HPDE6-E6E7 (cell line): Measurements from ENCODE around the gene SLC25A1.

ENCODE experiments used
- DNase-seq: peaks from one replicate; pipeline ENCODE4 v3.0.0; 2011; ENCODE audit warnings: missing footprints; ENCODE audit errors: extremely low spot score

The SLC25A1 gene

DNA sequence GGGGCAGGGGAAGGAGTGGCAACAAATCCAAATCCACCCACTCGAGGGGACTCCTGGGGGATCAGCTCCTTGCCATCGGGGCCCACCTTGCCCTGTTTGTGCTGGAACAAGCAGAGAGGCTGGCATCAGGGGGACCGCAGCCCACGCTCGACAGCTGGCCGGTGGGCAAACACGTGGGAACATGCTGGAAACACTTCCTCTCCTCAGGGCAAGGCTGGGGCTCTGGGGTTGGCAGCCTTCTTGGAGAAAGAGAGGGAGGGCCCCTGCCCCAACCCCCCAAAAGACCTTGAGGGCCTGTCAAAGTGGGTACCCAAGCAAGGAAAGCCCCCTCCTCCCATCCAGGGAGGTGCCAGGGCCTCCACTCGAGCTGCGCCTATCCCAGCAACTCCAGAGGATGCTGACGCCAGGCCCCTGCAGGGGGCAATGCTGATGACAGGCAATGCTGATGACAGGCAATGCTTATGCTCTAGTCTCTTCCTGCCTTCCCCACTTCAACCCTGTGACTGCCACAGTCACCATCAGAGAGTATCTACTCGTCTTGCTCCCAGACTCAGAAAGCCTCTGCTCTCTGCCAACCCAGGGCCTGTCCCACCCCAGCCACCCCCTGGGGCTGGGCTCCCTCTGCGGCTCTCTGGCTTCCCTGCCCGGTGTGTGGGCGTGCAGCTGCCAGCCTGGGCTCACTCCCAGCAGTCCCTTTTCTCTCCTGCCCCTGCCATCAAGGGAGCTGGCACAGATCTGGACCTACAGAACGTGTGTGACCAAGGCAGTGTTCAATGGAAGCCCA is 40.1 kb downstream of the SLC25A1 start:
- no peak for DNase-seq

GRCh38 chr22:19137384-19138216 is 40.9 kb downstream of the SLC25A1 start:
- DNase-seq, result no peak

GRCh38 chr22:19136915-19137314 is 41.6 kb downstream of the SLC25A1 start:
- no peak for DNase-seq

DNA sequence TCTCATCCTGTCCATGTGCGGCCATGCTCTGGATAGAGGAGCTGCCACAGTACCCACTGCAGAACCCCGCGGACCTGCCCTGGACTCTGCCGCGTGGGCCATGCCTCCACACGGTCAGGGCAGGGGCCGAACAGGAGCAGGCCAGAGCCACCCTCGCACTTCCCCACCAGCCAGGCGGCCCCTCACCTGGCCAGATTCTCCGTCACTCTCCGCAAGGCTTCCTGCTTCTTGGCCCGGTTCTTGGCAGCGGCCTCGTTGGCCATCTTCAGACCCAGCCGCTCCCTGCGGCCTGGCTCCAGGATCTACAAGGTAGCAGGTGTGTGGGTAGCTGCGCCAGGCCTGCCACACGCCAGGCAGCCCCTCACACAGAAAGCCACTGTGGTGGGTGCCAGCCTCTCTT is 43.7 kb downstream of the SLC25A1 start:
- DNase-seq, result no peak

GRCh38 chr22:19134176-19134831 is 44.2 kb downstream of the SLC25A1 start:
- no peak for DNase-seq

- DNase-seq, result no peak
These were observed 45.0 kb downstream of the SLC25A1 start for GRCh38 chr22:19133561-19133960.

DNA sequence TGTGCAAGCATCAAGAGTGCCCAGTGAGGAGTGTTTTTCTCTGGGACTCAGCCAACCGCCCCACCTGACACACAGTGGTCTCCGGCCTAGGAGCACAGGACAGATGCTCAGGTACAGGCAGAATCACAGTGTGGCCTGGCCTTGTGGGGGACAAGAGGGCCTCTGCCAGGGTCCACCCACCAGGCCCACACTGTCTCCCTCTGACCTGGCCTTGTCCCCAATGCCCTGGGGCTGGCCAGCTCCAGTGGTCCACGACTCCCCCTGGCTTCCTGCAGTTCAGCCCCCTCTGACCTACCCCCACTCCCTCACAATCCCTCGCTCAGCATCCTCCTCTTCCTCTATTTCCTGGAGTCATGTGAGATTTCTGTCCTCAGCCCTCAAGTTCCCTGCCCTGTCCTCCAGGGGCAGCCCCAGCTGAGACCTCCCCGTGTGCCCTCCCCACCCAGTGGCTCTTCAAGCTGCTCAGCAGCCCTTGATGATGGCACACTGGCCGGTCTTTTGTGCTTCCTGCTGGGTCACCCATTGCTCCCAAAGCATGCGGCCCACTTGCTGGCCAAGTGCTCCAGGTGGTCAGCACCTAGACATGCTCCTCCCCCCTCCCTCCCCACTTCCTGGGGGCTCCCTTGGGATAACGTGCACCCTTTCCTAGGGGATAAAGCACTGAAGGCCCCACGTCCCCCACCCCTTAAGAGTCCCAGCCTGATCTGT is 45.7 kb downstream of the SLC25A1 start:
- DNase-seq, result no peak

DNA sequence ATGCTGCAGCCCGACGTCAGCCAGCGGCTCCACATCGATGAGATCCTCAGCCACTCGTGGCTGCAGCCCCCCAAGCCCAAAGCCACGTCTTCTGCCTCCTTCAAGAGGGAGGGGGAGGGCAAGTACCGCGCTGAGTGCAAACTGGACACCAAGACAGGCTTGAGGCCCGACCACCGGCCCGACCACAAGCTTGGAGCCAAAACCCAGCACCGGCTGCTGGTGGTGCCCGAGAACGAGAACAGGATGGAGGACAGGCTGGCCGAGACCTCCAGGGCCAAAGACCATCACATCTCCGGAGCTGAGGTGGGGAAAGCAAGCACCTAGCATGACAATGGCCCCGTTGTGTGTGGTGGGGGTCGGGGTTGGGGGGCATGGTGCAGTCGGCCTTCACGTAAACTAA is 46.4 kb downstream of the SLC25A1 start:
- DNase-seq, result no peak

DNA sequence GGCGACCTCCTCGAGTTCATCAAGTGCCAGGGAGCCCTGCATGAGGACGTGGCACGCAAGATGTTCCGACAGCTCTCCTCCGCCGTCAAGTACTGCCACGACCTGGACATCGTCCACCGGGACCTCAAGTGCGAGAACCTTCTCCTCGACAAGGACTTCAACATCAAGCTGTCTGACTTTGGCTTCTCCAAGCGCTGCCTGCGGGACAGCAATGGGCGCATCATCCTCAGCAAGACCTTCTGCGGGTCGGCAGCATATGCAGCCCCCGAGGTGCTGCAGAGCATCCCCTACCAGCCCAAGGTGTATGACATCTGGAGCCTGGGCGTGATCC is 46.9 kb downstream of the SLC25A1 start:
- DNase-seq, result no peak

DNA sequence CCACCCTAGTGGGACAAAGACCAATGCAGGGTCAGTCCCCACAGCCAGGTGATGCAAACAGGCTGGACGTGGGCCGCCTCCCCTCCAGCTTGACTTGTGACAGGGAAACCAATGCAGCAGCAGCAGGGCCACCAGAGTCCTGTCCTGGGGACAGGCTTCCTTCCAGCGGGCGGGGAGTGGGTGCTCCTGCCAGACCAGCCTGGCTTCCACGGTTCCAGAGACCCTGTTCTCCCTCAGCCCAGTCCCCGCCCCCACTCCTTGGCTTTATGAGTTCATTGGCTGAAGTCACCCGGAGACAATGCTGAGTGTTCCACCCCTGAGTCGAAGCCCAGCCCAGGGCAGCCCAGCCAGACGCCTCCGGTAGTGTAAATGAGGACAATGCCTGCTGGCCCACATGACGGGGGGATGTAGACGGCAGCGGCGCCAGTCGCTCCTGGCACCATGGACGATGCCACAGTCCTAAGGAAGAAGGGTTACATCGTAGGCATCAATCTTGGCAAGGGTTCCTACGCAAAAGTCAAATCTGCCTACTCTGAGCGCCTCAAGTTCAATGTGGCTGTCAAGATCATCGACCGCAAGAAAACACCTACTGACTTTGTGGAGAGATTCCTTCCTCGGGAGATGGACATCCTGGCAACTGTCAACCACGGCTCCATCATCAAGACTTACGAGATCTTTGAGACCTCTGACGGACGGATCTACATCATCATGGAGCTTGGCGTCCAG is 47.4 kb downstream of the SLC25A1 start, which contains the start of gene TSSK2:
TSSK2 (plus strand) TSS at position 350 of the 726 bp plus-strand sequence; CDS start at position 442, 92 bp downstream.
- DNase-seq, result no peak

DNA sequence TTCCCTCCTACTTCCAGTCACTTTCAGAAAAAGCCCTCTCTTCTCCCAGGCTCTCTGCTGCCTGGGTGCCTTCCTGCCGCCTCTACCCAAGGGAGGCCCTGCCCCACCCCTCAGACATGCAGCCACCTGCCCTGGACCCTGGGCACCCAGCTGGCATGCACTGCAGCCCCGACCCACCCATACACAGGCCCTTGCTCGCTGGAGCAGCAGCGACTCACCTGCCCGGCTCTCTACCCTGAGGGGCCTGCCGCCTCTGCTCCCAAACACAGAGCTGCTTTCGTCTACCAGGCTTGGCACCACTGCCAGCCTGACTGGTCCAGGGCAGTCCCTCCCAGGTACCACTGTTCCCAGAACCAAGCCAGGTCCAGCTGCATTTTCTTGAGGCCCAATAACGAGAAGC is 48.7 kb downstream of the SLC25A1 start:
- DNase-seq, result peak; percentile 80

DNA sequence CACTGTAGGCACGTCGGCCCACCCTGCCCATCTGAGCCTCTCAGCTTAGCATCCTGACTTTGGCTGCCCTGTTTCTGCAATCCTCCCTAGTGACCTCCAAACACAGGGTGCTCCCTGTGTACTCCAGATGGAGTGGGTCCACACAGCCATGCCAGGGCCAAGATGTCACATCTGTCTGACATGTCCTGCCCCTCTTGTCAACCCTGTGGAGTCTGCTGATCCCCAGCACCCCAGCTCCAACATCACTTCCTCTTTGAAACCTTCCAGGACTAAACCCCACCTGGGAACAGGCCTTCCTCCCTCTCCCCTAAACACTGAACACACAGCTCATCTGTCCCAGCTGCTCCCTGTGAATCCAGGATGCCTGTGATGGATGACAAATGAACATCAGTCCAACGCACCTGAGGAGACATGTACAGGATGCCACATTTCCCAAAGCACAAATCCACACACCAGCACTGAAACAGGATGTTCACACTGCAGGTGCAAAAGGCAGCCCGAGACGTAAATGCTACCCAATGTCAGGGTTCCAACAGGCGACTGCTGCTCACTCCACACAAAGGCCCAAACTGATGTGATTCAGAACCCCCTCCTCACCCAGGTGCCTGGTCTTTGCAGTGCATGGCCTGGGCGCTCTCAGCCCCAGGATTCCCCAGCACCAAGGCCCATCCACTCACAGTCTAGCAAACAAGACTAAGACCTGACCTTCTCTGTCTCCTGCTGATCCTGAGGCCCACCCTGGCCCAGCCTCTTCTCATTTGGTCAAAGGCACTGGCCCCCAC is 49.4 kb downstream of the SLC25A1 start:
- DNase-seq, result no peak

DNA sequence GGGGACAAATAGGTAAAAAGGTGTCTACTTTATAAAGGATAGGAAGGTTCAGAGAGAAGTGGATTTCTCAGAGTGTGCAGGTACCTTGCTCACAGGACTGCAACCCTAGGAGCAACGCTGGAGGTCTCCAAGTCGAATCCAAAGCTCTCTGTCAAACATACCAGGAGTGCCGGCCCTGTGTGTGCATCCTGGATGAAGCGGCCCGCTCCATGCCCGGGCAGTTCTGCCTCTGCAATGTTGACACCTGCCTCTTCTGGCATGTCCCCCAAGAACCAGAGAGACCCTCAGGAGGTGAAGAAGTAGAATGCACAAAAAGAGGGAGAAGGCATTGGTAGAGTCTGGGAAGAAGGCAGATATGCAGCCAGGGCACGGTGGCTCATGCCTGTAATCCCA is 50.5 kb downstream of the SLC25A1 start:
- DNase-seq, result no peak

- no peak for DNase-seq
These were observed 51.1 kb downstream of the SLC25A1 start for GRCh38 chr22:19127329-19128008.

DNA sequence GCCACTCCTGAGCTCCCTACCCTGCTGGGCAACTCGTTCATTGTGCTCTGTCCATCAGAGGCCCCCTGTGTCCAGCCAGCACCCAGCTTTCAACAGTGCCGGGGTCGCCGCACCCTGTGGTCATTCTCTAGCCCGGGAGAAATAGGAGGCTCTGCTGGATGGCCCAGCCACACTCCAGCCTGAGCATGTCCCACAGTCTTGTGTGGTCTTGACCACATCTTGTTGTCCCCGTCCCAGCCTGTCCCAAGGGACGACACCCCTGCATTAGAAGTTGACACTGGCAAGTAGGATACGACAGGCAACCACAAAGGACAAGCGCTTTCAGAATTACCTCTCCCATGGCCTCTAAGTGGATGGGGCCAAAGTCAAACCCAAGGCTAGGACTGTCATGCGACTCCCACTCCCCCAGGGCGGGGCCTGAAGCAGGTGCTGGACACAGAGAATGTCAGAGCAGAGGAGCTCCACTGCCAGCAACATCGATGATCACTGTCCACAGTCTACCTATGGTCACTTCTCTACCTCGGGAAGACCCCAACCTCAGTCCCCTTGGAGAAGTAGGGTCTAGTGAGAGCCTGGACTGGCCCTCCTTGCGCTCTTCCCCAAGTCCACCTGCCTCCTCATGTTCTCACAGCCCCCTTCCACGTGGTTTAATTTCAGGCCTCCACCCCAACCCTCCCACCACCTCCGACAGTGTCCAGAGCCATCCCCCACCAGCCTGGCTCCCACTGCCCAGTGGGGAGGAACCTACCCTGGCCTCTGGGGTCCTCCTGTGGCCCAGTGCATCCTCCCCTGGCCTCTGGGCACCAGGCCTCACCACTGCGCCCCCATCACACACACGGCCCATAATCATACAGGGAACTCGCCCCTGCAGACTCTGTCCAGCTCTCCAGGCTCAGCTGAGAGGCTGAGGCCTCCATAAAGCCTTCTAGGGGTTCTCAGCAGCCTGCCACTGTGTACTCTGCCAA is 51.9 kb downstream of the SLC25A1 start:
- no peak for DNase-seq
